KMS-11 (cell line): ENCODE measurements around the gene TMEM54.

ENCODE experiments used
- H2AFZ ChIP-seq: fragments of 200-600 bp; sonication (generic); 2 replicates; pipeline ENCODE4 v1.6.1; 2016; ENCODE audit warnings: antibody characterized with exemption, mixed run types, low read depth
- H3K27ac ChIP-seq: fragments of 200-600 bp; sonication (generic); 2 replicates; pipeline ENCODE4 v1.6.1; 2016; ENCODE audit warnings: mild to moderate bottlenecking, mixed run types
- H3K27me3 ChIP-seq: fragments of 200-600 bp; sonication (generic); 2 replicates; pipeline ENCODE4 v1.6.1; 2017; ENCODE audit warnings: mild to moderate bottlenecking, low read depth, mixed run types, moderate library complexity; ENCODE audit not compliant: insufficient read depth
- H3K36me3 ChIP-seq: fragments of 200-600 bp; sonication (generic); 2 replicates; pipeline ENCODE4 v1.6.1; 2017; ENCODE audit warnings: mild to moderate bottlenecking, mixed run types; ENCODE audit not compliant: insufficient read depth
- H3K4me1 ChIP-seq: fragments of 200-600 bp; sonication (generic); 2 replicates; pipeline ENCODE4 v1.6.1; 2016; ENCODE audit warnings: mild to moderate bottlenecking, low read depth, mixed run types; ENCODE audit not compliant: poor library complexity, severe bottlenecking
- H3K4me2 ChIP-seq: fragments of 200-600 bp; sonication (generic); 2 replicates; pipeline ENCODE4 v1.7.0; 2016; ENCODE audit warnings: mild to moderate bottlenecking, mixed run types
- H3K4me3 ChIP-seq: fragments of 200-600 bp; sonication (generic); IDR thresholded peaks from 2 replicates; pipeline ENCODE4 v1.6.1; 2017; ENCODE audit warnings: low read depth, low read length, mixed read lengths; ENCODE audit not compliant: insufficient read depth
- H3K79me2 ChIP-seq: fragments of 200-600 bp; sonication (generic); 2 replicates; pipeline ENCODE4 v1.6.1; 2016; ENCODE audit warnings: low read depth, mixed run types; ENCODE audit not compliant: insufficient read depth
- H3K9ac ChIP-seq: fragments of 200-600 bp; sonication (generic); 2 replicates; pipeline ENCODE4 v1.6.1; 2016; ENCODE audit warnings: mild to moderate bottlenecking, mixed run types
- H4K20me1 ChIP-seq: fragments of 200-600 bp; sonication (generic); 2 replicates; pipeline ENCODE4 v1.6.1; 2016; ENCODE audit warnings: mild to moderate bottlenecking, mixed run types; ENCODE audit not compliant: insufficient read depth
- TF ChIP-seq, protein P1 (sequence below): fragments of 200-600 bp; sonication (generic); conservative IDR thresholded peaks from 2 replicates; pipeline ENCODE4 v1.6.1; 2017; ENCODE audit warnings: low read depth, mild to moderate bottlenecking, antibody characterized with exemption, low read length, moderate library complexity, mixed read lengths

Gene TMEM54

DNA sequence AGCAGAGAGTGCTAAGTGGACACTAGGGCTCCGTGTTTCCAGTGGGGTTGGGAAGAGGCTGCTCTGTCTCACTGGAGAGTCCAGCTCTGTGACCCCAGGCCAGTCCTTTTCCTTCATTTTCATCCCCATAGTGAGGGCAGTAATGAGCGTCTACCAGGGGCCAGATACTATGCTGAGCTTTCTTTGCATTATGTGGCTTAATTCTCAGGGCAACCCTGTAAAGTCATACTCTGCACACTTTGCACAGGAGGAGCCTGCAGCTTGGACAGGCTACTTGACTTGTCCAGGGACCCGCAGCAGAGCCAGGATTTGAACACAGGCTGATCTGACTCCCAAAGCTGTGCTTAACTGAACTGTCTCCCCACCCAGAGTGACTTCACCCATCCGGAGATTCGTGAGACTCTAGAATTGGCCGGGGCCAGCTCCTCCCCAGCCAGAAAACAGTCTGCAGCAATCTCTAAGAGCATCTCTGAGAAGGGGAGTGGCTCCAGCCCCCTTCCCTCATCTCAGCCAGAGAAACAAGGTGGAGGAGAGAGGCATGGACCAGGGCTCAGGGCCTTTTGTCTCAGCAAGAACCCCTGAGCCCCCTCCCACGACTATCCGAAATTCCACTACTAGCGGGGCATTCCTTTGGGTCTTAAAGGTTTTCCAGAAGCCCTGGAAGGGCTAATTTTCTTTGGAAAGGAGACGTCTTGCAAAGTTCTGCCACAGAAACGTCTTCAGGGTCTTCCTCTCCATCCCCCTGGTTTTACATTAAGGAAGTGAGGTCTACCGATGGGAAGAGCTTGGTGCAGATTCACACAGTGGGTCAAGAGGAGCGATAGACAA is 29.6 kb downstream of the TMEM54 start:
- TF ChIP-seq, protein P1, sequence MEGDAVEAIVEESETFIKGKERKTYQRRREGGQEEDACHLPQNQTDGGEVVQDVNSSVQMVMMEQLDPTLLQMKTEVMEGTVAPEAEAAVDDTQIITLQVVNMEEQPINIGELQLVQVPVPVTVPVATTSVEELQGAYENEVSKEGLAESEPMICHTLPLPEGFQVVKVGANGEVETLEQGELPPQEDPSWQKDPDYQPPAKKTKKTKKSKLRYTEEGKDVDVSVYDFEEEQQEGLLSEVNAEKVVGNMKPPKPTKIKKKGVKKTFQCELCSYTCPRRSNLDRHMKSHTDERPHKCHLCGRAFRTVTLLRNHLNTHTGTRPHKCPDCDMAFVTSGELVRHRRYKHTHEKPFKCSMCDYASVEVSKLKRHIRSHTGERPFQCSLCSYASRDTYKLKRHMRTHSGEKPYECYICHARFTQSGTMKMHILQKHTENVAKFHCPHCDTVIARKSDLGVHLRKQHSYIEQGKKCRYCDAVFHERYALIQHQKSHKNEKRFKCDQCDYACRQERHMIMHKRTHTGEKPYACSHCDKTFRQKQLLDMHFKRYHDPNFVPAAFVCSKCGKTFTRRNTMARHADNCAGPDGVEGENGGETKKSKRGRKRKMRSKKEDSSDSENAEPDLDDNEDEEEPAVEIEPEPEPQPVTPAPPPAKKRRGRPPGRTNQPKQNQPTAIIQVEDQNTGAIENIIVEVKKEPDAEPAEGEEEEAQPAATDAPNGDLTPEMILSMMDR: no peak
- no peaks in the 10 kb centered on the region for H3K36me3 ChIP-seq
- no peaks in the 10 kb centered on the region for H3K27me3 ChIP-seq
- no peaks in the 10 kb centered on the region for H4K20me1 ChIP-seq
- peaks cover 5% of the 10 kb centered on the region for H3K4me1 ChIP-seq
- H3K4me3 ChIP-seq: no peak overlapping the region
- no peak overlapping the region for H3K27ac ChIP-seq
- no peak overlapping the region for H3K4me2 ChIP-seq
- no peaks in the 10 kb centered on the region for H3K79me2 ChIP-seq
- H2AFZ ChIP-seq: no peak overlapping the region
- H3K9ac ChIP-seq: no peak overlapping the region

DNA sequence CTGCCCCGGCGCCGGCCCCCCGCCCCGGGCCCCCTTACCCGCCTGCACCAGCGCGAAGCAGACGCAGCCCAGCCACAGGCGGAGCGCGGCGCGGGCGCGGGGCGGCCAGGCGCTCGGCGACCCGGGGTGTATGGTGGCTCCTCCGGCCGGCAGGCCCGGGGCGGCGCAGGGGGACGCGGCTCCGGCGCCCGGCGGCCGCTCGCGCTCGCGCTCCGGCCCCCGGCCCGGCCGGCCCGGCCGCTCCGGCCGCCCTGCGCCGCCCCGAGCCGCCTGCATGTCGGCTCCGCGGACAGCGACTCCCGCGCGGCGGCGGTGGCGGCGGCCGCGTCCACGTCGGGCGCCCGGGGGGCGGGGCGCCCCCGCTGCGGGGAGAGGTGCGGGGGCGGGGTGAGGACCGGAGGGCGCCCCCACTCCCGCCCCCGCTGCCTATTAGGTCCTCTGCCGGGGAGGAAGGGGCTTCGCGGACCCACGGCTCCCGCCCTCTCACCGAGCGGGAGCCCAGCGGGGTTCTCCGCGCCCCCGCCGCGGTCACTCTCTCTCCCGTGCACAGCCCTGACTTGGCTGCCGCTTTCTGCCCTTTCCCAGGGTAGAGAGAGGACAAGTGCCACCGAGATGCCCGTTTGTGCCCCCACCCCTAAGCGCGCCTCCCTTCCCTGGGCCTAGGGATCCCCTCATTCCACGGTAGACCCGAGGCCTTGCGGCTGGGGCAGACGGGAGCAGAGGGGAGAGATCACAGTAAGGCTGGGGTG is 30.4 kb downstream of the TMEM54 start, which contains the start of gene FNDC5:
Gene FNDC5 (minus strand): TSS at position 298 of the 749 bp plus-strand sequence.
- no peak within 1 kb of the TSS for H3K4me3 ChIP-seq

DNA sequence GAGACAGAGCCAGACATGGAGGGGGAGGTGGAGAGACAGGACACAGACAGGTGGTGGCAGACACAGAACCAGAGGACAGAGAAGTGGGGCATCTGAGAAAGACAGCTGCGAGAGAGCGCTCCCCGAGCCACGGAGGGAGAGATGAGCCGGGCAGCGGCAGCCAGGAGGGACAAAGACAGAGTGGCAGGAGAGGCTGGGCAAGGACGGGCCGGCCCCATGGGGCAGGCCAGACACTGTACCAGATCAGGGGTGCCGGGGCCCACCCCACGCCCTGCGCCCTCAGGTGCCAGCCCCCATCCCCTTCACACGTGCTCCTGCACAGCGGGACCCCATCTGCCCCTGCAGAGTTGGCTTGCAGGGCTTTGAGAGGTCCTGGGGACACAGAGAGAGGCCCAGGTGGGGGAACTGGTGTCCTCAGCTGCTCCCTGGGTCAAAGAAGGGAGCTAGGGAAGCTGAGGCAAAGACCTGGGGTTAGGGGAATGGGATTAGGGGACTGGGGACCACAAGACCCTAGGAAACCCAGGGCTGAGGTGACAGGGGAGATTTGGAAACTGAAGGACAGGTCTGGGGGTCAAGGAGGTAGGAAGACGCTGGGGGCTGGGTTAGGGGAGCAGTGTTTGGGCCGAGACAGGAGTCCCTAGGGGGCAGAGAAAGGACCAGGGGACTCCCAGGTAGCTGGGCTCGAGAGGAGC is 31.1 kb downstream of the TMEM54 start:
- no peaks in the 10 kb centered on the region for H4K20me1 ChIP-seq
- no peaks in the 10 kb centered on the region for H3K27me3 ChIP-seq
- peaks cover 5% of the 10 kb centered on the region for H3K4me1 ChIP-seq
- TF ChIP-seq, protein P1: no peak
- H2AFZ ChIP-seq: no peak overlapping the region
- no peak overlapping the region for H3K9ac ChIP-seq
- H3K79me2 ChIP-seq: no peaks in the 10 kb centered on the region
- H3K27ac ChIP-seq: no peak overlapping the region
- no peaks in the 10 kb centered on the region for H3K36me3 ChIP-seq
- no peak overlapping the region for H3K4me2 ChIP-seq
- H3K4me3 ChIP-seq: no peak overlapping the region

More for the DNA sequence above, 30.4 kb downstream of the TMEM54 start, which contains the start of gene FNDC5:
- Histone ChIP-seq H3K36me3 (no peaks in the 10 kb centered on the region), H3K4me2 (no peak within 1 kb of the TSS), H4K20me1 (no peaks in the 10 kb centered on the region), H3K27me3 (no peaks in the 10 kb centered on the region), H3K79me2 (no peaks in the 10 kb centered on the region), H3K27ac (no peak within 1 kb of the TSS), H3K9ac (no peak within 1 kb of the TSS), H3K4me1 (peaks cover 5% of the 10 kb centered on the region), H2AFZ (no peak within 1 kb of the TSS)
- TF ChIP-seq, protein P1: no peak

DNA sequence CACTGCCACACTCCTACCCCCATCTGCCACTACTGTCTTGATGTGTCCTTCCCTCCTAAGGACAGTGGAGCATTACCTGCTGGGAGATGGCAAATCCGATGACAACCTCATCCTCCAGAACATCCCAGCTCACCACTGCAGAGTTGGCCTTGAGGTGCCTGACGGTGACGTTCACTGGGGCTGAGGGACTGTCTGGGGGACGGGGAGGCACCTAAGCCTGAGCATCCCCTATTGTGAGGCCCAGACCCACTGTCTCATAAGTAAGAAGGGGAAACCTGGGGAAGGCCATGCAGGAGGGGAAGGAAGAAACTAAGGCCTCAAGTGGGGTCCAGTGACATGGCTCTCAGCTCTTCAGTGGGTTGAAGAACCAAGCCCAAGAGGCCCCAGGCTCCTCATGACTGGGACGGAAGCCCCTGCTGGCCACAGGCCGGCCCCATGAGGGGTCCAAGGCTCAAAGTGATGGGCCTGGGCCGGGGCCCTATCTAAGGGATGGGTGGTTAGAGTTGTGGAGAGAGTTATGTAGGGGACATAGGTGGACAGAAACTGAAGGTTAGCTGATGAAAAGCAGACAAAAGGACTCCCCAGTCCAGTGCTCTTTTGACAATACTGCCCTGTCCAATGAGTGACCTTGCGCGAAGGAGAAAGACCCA is 32.3 kb downstream of the TMEM54 start:
- H3K27ac ChIP-seq: no peak overlapping the region
- H3K27me3 ChIP-seq: no peaks in the 10 kb centered on the region
- H2AFZ ChIP-seq: no peak overlapping the region
- H3K4me3 ChIP-seq: no peak overlapping the region
- H3K4me2 ChIP-seq: no peak overlapping the region
- H4K20me1 ChIP-seq: no peaks in the 10 kb centered on the region
- no peaks in the 10 kb centered on the region for H3K36me3 ChIP-seq
- H3K79me2 ChIP-seq: no peaks in the 10 kb centered on the region
- no peak overlapping the region for H3K9ac ChIP-seq
- TF ChIP-seq, protein P1: no peak
- H3K4me1 ChIP-seq: peaks cover 5% of the 10 kb centered on the region
